Left ventricle myocardium superior (tissue), 1 donor: ENCODE measurements around the gene KLK10. TPM values are rescaled to one million over a fixed set of nuclear protein-coding genes. Genes with fewer than 3 reads are reported as not detected.

Experiments
- ATAC-seq: fragments of 200-7000 bp; cut with Tn5 transposase; one replicate; pipeline ENCODE4 v1.9.1; 2020; ENCODE audit warnings: mild to moderate bottlenecking, moderate library complexity
- DNase-seq: peaks from one replicate; pipeline ENCODE4 v3.0.0-alpha.2; 2020
- intact Hi-C: fragments of 100-400 bp; cut with micrococcal nuclease; formaldehyde crosslinking; loops from one replicate; pipeline ENCODE4 v1.11.0; 2022
- long read RNA-seq: library from polyadenylated mRNA; unstranded; transcript quantifications from one replicate; pipeline ENCODE4 v2.0.0, GENCODE V29; 2021
- total RNA-seq: library from RNA; stranded (reverse); fragmentation: NEBNext Ultra II Directional; extraction: Animal tissue kit (Norgen Biotek cat#: 25700); gene quantifications from one replicate; pipeline ENCODE4 v1.2.1, GENCODE V29; 2021
- donor health status: DM: no; HTN: yes; CAD: no; lungs with severe emphysema.

KLK10 gene
- 0.50 TPM for total RNA-seq
- long read RNA-seq: 0 reads

GRCh38 chr19:51019544-51019925 lies at the start of gene KLK10:
Gene KLK10 (minus strand): TSS chr19:51019709. CDS start chr19:51019130, 579 bp downstream.
- ATAC-seq (no peak), DNase-seq (no peak)
- intact Hi-C loops: no loop called here

DNA sequence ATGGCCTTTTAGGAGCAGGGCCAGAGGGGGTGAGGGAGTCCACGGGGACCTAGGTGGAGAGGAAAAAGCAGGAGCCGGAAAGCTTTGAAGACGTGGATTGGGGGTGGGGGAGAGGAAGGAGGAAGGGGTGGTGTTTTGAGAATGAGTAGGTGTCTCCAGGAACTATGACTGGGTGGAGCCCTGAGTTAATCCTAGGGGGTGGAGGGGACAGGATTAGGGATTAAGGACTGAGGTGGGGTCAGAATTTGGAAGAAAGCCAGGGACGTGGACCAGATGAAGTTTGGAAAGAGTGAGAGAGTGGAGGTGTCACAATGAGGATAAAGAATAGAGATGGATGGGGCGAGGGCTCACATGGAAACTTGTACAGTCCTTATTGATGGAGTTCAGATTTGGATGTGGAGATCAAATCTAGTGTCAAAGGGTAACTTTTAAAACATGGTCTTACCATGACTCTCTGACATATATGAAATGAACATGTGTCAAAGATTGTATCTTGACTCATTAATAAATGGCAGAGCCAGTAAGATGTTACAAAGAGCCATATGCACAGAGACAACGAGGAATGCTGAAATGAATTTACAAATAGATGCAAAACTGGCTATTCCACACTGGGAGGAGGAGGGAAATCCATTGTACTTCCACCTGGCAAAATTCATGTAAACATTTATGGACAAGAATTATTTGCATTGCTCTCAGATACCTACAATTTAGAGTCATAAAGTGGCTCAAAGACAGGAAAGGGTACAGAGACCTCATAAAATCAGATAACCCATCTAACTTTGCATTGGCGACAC lies 47.1 kb upstream of the KLK10 start:
- ATAC-seq (no peak), DNase-seq (no peak)
- intact Hi-C loops: no loop called here

DNA sequence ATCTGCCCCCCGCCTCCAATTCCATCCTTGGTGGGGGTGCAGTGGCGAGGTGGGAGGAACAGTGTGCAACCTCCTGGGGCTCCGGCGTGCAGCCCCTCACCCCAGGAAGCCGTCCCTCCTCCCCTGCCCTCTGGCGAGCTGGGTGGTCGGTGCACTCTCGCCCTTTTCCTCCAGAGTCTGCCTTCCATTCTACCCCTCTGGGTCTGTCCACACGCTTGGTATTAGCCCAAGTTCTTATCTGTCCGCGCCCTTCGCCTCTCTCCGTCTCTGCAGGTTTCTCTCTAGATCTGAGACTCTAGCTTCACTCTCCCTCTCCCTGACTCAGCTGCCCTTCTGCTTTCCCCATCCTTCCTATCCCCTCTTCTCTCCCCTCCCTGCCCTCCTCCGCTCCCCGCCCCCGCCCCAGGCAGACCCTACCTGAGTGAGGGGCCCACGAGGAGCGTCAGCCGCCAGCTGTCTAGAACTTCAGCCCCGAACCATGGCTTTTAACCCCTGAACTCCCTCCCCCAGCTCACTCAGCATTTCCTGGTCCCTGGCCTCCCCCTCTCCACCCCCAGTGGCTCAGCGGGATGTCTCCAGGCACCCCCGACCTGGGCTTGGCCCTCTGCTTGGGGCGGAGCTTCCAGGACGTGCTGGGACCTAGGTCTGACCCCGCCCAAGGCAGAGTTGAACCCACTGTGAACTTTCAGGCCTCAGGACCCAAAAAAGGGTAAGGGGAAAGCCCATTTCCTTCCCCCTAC lies 45.9 kb upstream of the KLK10 start:
- intact Hi-C loops: no loop called here
- DNase-seq: no peak
- ATAC-seq: no peak

GRCh38 chr19:51064534-51065220 lies 45.2 kb upstream of the KLK10 start, which contains the start of gene KLK13:
Gene KLK13 (minus strand): TSS chr19:51065092. CDS start chr19:51065067, 25 bp downstream.
- DNase-seq (peak; percentile 62), ATAC-seq (peak; percentile 85)
- intact Hi-C loops: no loop called here

- intact Hi-C loops: no loop called here
- DNase-seq: no peak
- ATAC-seq: no peak
Measured at GRCh38 chr19:51063664-51064063, 44.2 kb upstream of the KLK10 start.

- intact Hi-C loops: no loop called here
- DNase-seq: no peak
Measured at GRCh38 chr19:51060973-51061372, 41.5 kb upstream of the KLK10 start.

GRCh38 chr19:51060336-51060735 lies 40.8 kb upstream of the KLK10 start:
- intact Hi-C loops: no loop called here
- ATAC-seq (no peak), DNase-seq (no peak)

More at GRCh38 chr19:51060973-51061372, 41.5 kb upstream of the KLK10 start:
- ATAC-seq: no peak

DNA sequence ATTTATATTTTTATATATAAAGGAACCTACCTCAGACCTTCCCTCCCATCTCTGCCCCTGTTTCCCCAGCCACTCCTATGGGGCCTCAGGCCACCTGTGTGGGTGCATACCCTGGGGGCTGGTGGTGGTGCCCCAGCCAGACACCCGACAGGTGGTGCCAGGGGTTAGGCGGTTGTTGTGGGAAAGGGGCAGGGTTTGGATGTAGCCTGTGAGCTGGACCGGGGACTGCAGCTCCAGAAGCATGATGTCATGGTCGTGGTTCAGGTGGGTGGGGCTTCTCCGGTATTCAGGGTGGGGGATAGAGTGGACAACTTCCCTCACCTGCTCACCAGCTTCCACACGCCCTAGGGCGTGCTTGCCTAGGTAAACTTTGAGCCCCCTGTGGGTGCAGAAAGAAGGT lies 40.2 kb upstream of the KLK10 start:
- ATAC-seq (no peak), DNase-seq (no peak)

GRCh38 chr19:51055866-51056265 lies 36.4 kb upstream of the KLK10 start:
- DNase-seq (no peak), ATAC-seq (no peak)
- intact Hi-C loops: no loop called here

More for the DNA sequence above, 40.2 kb upstream of the KLK10 start:
- intact Hi-C loops: no loop called here

GRCh38 chr19:51047031-51047335 lies 27.5 kb upstream of the KLK10 start:
- intact Hi-C loops: no loop called here
- no peak for DNase-seq
- no peak for ATAC-seq

DNA sequence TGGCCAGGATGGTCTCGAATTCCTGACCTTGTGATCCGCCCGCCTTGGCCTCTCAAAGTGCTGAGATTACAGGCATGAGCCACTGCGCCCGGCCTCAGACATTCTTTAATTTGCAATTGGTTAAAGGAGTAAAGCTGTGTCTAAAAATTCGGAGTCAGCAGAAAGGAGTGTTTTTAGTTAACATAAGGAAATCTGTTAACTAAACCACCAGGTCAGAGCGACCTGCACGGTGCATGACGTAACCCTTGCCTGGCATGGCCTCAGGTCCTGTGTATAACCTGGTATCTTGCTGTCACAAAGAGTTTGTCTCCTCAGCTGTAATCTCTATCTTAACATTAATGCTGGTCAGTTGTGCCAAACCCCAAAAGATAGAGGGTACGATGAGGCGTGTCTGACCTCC lies 24.8 kb upstream of the KLK10 start:
- intact Hi-C loops: no loop called here
- DNase-seq: no peak
- no peak for ATAC-seq

DNA sequence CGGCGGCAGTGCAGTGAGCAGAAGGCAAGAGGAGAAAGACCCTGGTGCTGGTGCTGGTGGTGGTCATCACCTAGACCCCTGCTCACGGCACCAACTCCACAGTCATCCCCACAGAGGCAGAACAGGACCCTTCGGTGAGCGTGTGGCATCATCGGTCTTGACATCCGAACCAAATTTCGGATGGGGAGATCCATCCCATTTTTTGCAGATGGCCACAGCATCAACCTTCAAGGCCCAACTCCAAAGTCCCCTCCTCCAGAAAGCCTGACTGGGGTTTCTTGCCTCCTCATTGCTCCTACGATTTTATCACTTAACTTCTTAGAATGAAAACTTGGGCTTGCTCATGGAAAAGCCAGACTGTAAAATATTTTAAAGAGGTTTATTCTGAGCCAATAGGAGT lies 24.0 kb upstream of the KLK10 start:
- no peak for DNase-seq
- intact Hi-C loops: no loop called here
- ATAC-seq: no peak

GRCh38 chr19:51040151-51040550 lies 20.6 kb upstream of the KLK10 start:
- no peak for DNase-seq
- intact Hi-C loops: no loop called here
- ATAC-seq: no peak

DNA sequence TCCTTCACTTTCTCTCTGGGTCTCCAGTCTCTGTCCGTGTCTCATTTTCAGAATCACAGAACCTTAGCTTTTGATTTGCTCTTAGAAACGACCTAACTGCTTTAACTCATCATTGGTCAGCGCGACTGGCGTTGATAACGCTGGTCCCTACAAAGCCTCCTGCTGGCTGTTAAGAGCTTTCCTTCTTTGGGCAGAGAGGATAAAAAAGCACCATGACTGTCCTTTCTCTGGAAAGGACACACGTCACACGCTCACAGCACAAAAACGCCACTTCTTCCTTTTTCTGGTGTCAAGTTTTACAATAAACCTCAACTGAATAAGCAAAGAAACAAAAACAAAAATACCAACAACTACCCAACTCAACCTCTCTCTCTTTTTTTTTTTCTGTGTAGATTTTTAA lies 17.0 kb upstream of the KLK10 start:
- DNase-seq (no peak), ATAC-seq (no peak)
- intact Hi-C loops: no loop called here

DNA sequence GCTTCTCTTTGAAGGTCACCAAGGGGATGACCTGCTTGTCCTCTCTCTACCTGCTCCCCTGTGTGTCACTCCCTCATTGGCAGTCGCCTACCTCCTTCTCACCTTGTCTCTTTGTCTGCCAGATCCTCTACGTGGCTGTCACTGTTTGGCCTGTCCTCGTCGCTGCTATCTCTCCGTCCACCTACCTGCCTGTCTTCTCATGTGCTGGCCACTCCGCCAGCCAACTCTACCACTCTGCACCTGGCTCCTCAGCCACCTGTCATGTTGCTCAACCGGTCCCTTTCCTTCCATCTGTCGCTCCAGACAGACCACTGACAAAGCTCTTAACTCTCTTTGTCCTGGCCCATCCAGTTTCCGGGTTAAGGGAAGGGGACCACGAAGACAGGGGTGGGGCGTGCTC lies 15.2 kb upstream of the KLK10 start, which contains the start of gene KLK12:
Gene KLK12 (minus strand): TSS at position 299 of the 400 bp plus-strand sequence. CDS start 381 bp downstream, outside the sequence.
- ATAC-seq: no peak
- intact Hi-C loops: no loop called here
- no peak for DNase-seq

GRCh38 chr19:51031880-51032225 lies 12.3 kb upstream of the KLK10 start:
- ATAC-seq (no peak), DNase-seq (no peak)
- intact Hi-C loops: no loop called here

DNA sequence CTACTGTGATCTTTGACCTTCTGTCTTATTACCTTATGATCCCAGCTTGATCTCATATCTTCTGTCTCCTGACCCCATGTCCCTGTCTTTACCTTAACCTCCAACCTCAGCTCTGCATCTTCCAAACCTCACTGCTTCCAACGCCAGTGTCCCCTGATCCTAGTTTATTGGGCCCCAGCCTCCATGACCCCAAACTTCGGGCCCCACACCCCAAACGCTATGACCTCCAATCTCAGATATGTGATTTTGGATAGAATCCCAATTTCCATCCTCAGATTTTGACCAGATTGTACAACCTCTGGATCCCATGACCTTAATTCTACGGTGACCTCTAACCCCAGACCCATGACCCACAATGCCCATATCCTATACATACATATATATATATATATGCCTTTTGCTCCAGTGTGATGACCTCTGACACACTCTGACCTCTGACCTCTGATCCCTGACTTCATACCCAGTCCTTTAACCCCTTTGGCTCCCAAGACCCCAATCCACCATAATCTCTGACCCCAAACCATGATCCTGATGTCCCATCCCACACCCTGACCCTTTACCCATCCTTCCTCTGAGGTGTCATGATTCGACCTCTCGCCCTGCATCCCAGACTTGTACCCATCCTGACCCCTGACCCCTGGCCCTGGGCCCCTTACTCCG lies 11.8 kb upstream of the KLK10 start:
- DNase-seq (no peak), ATAC-seq (no peak)
- intact Hi-C loops: no loop called here

DNA sequence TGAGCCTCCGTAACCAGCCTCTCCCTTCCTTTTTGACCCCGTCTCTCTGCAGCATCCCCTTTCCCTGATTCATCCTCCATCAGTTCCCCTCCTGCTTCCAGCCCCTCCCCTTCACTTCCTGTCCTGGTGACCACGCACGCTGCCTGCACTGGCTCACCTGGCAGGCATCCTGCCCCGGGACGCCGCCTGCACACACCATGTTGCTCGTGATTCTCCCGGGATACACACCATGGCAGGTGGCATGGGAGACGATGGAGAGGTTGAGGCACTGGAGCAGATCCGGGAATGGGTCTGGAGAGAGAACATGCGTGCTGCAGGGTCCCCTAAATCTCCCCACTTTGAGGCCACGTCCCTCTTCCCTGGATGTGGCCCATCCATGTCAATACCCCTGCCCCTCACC lies 11.1 kb upstream of the KLK10 start:
- intact Hi-C loops: no loop called here
- no peak for ATAC-seq
- no peak for DNase-seq

DNA sequence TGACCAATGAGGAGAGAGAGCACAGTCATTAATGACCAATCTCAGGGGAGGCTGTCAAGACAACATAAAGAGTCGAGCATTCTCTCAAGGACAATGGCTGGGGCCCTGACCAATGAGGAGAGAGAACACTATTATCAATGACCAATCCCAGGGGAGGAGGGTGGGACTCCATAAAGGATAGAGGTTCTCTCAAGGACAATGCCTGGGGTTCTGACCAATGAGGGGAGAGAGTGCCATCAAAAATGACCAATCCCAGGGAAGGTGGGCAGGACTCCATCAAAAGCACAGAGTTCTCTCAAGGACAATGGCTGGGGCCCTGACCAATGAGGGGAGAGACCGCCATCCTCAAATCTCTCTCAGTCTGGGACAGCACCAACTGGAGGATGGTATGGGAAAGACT lies 10.2 kb upstream of the KLK10 start:
- intact Hi-C loops: no loop called here
- no peak for ATAC-seq

GRCh38 chr19:51027873-51028272 lies 8.4 kb upstream of the KLK10 start:
- DNase-seq: no peak
- ATAC-seq: no peak
- intact Hi-C loops: no loop called here

More for the DNA sequence above, 10.2 kb upstream of the KLK10 start:
- DNase-seq: no peak
